ENCODE measurements around the gene IFNA5.

DNA sequence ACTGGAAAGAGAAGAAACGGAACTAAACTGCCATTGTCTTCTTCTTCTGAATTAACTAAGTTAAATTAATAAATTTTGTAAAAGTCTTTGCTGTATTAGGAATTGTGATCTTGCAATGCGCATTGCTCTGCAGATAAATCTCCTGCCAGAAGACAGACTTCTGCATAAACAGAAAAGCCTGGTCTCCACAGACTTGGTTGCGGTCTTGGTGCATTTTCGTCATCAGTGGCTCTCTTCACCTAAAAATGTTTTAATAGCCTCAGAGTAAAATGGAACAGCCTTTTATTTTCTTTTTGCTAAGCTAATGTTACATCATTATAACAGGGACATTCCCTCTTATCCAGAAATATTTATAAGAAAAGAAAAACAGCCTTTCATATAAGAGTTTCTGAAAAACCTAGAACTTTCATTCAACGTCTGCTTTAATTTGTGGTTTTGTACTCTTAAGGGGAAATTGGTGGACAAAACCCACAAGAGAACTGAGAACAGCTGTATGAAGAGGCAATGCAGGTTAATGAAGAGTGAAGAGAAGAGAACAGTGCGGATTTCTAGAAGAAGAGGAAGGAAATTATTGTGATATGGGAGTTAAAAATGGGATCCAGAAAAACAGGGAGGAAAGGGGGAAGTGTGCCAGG is 10.1 kb downstream of the IFNA5 start:
- no peak for TF ChIP-seq POLR2A (IDR thresholded peaks at IDR 0.05)
- TF ChIP-seq, protein P1, sequence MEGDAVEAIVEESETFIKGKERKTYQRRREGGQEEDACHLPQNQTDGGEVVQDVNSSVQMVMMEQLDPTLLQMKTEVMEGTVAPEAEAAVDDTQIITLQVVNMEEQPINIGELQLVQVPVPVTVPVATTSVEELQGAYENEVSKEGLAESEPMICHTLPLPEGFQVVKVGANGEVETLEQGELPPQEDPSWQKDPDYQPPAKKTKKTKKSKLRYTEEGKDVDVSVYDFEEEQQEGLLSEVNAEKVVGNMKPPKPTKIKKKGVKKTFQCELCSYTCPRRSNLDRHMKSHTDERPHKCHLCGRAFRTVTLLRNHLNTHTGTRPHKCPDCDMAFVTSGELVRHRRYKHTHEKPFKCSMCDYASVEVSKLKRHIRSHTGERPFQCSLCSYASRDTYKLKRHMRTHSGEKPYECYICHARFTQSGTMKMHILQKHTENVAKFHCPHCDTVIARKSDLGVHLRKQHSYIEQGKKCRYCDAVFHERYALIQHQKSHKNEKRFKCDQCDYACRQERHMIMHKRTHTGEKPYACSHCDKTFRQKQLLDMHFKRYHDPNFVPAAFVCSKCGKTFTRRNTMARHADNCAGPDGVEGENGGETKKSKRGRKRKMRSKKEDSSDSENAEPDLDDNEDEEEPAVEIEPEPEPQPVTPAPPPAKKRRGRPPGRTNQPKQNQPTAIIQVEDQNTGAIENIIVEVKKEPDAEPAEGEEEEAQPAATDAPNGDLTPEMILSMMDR (IDR thresholded peaks at IDR 0.05) = no peak

Measured in prostate gland (tissue), 2 donors.